H4 (cell line): ENCODE results near the gene KRT85. TPM values are rescaled to one million over a fixed set of nuclear protein-coding genes. Genes with fewer than 3 reads are reported as not detected.

Experiments used
- total RNA-seq: library from RNA; depleted of rRNA; stranded (reverse); fragments of >200 nt; shearing (Covaris generic); gene quantifications from 2 replicates; pipeline ENCODE4 v1.2.3, GENCODE V29; 2014; rRNA removed

Gene KRT85
- total RNA-seq, 1 experiment from 2014 or later, result not detected

Other genes starting within 250 kb of the KRT85 start
- gene KRT80, start 175.5 kb downstream of the KRT85 start, total RNA-seq, result 4.7 and 6.9 TPM in 2 replicates
- gene KRT7, start 134.2 kb downstream of the KRT85 start, total RNA-seq, result 0.29 and 1.7 TPM in 2 replicates
- 0.31 and 0.93 TPM in 2 replicates for gene KRT86, start 92.8 kb downstream of the KRT85 start, total RNA-seq
- gene KRT81, start 75.9 kb downstream of the KRT85 start, total RNA-seq, result 5.7 and 10.8 TPM in 2 replicates
- not detected in 2 replicates for gene KRT83, start 46.1 kb downstream of the KRT85 start, total RNA-seq
- not detected in 2 replicates for gene KRT84, start 18.2 kb upstream of the KRT85 start, total RNA-seq
- gene KRT82, start 38.9 kb upstream of the KRT85 start, total RNA-seq, result not detected in 2 replicates
- gene KRT75, start 66.9 kb upstream of the KRT85 start, total RNA-seq, result 0.12 TPM in 1 of 2 replicates, not detected in the other
- not detected in 2 replicates for gene KRT6B, start 84.7 kb upstream of the KRT85 start, total RNA-seq
- gene KRT6C, start 106.3 kb upstream of the KRT85 start, total RNA-seq, result not detected in 2 replicates
- not detected in 2 replicates for gene KRT6A, start 125.8 kb upstream of the KRT85 start, total RNA-seq
- not detected in 2 replicates for gene KRT5, start 152.9 kb upstream of the KRT85 start, total RNA-seq
- not detected in 2 replicates for gene KRT71, start 185.7 kb upstream of the KRT85 start, total RNA-seq
- gene KRT74, start 206.4 kb upstream of the KRT85 start, total RNA-seq, result not detected in 2 replicates
- not detected in 2 replicates for gene KRT72, start 234.0 kb upstream of the KRT85 start, total RNA-seq